Activated T-helper 17 cell treated with anti-CD3 and anti-CD28 coated beads, Interleukin-2, amount 50 U/mL, for 72 hours (primary cell): ENCODE measurements around the gene IL15RA. TPM values are rescaled to one million over a fixed set of nuclear protein-coding genes. Genes with fewer than 3 reads are reported as not detected.

Source experiments
- ATAC-seq: fragments of 150-1000 bp; cut with Tn5 transposase; replicated peaks from 2 replicates; pipeline ENCODE4 v1.10.0; 2021; ENCODE audit warnings: mild to moderate bottlenecking, moderate library complexity
- H3K27ac Mint-ChIP-seq: one replicate; pipeline ENCODE4 v1.8.0; 2022; ENCODE audit warnings: mixed read lengths
- H3K27me3 Mint-ChIP-seq: one replicate; pipeline ENCODE4 v1.8.0; 2022; ENCODE audit warnings: mixed read lengths
- H3K36me3 Mint-ChIP-seq: one replicate; pipeline ENCODE4 v1.8.0; 2022; ENCODE audit warnings: low read depth, mild to moderate bottlenecking, mixed read lengths
- H3K4me1 Mint-ChIP-seq: one replicate; pipeline ENCODE4 v1.8.0; 2022; ENCODE audit warnings: mixed read lengths
- H3K4me3 Mint-ChIP-seq: one replicate; pipeline ENCODE4 v1.8.0; 2022; ENCODE audit warnings: mild to moderate bottlenecking, mixed read lengths
- H3K9me3 Mint-ChIP-seq: one replicate; pipeline ENCODE4 v1.8.0; 2022; ENCODE audit warnings: mixed read lengths
- total RNA-seq, 2 donors: library from RNA; stranded (reverse); gene quantifications; one replicate each; pipeline ENCODE4 v1.2.3, GENCODE V29; 2022

IL15RA gene
- total RNA-seq, 2 donors from 2014 or later, result 25.5 to 28.2 TPM

GRCh38 chr10:5944389-5945189, 32.8 kb downstream of the IL15RA start:
- no peak overlapping the region for H3K27ac Mint-ChIP-seq

GRCh38 chr10:5943536-5943935, 33.8 kb downstream of the IL15RA start:
- H3K9me3 Mint-ChIP-seq, result no peaks in the 10 kb centered on the region
- H3K36me3 Mint-ChIP-seq, result peaks cover 4% of the 10 kb centered on the region
- ATAC-seq, result no peak
- peaks cover 11% of the 10 kb centered on the region for H3K4me1 Mint-ChIP-seq
- no peak overlapping the region for H3K4me3 Mint-ChIP-seq
- H3K27me3 Mint-ChIP-seq, result no peaks in the 10 kb centered on the region
- no peak overlapping the region for H3K27ac Mint-ChIP-seq

More at GRCh38 chr10:5944389-5945189, 32.8 kb downstream of the IL15RA start:
- Mint-ChIP-seq H3K27me3 (no peaks in the 10 kb centered on the region), H3K4me3 (peak overlapping the region; percentile 37), H3K9me3 (no peaks in the 10 kb centered on the region), H3K4me1 (peaks cover 11% of the 10 kb centered on the region), H3K36me3 (no peaks in the 10 kb centered on the region)
- no peak for ATAC-seq

- no peak for ATAC-seq
- Mint-ChIP-seq H3K27ac (no peak overlapping the region), H3K4me1 (peaks cover 11% of the 10 kb centered on the region), H3K4me3 (no peak overlapping the region), H3K9me3 (no peaks in the 10 kb centered on the region), H3K27me3 (no peaks in the 10 kb centered on the region), H3K36me3 (peaks cover 15% of the 10 kb centered on the region)
These were observed 34.9 kb downstream of the IL15RA start for GRCh38 chr10:5942474-5942873.

GRCh38 chr10:5942001-5942400, 35.3 kb downstream of the IL15RA start:
- no peaks in the 10 kb centered on the region for H3K27me3 Mint-ChIP-seq
- ATAC-seq, result no peak
- peaks cover 11% of the 10 kb centered on the region for H3K4me1 Mint-ChIP-seq
- peaks cover 19% of the 10 kb centered on the region for H3K36me3 Mint-ChIP-seq
- H3K4me3 Mint-ChIP-seq, result no peak overlapping the region
- H3K27ac Mint-ChIP-seq, result no peak overlapping the region
- no peaks in the 10 kb centered on the region for H3K9me3 Mint-ChIP-seq

- no peaks in the 10 kb centered on the region for H3K27me3 Mint-ChIP-seq
- H3K27ac Mint-ChIP-seq, result no peak overlapping the region
- no peak overlapping the region for H3K4me3 Mint-ChIP-seq
- ATAC-seq, result no peak
- peaks cover 23% of the 10 kb centered on the region for H3K36me3 Mint-ChIP-seq
- H3K9me3 Mint-ChIP-seq, result no peaks in the 10 kb centered on the region
- H3K4me1 Mint-ChIP-seq, result peaks cover 11% of the 10 kb centered on the region
These were observed 35.8 kb downstream of the IL15RA start for GRCh38 chr10:5941579-5941978.

GRCh38 chr10:5940807-5941218, 36.5 kb downstream of the IL15RA start:
- no peaks in the 10 kb centered on the region for H3K9me3 Mint-ChIP-seq
- H3K4me1 Mint-ChIP-seq, result peaks cover 8% of the 10 kb centered on the region
- H3K27me3 Mint-ChIP-seq, result no peaks in the 10 kb centered on the region
- no peak for ATAC-seq
- peaks cover 31% of the 10 kb centered on the region for H3K36me3 Mint-ChIP-seq
- H3K27ac Mint-ChIP-seq, result peak overlapping the region; percentile 2
- H3K4me3 Mint-ChIP-seq, result no peak overlapping the region

- H3K4me1 Mint-ChIP-seq, result peaks cover 5% of the 10 kb centered on the region
- H3K9me3 Mint-ChIP-seq, result no peaks in the 10 kb centered on the region
- peak overlapping the region; percentile 18 for H3K27ac Mint-ChIP-seq
- no peak for ATAC-seq
- H3K27me3 Mint-ChIP-seq, result no peaks in the 10 kb centered on the region
- H3K36me3 Mint-ChIP-seq, result peaks cover 55% of the 10 kb centered on the region
- no peak overlapping the region for H3K4me3 Mint-ChIP-seq
These were observed 39.1 kb downstream of the IL15RA start for GRCh38 chr10:5938291-5938690.

GRCh38 chr10:5937016-5937415, 40.3 kb downstream of the IL15RA start:
- Mint-ChIP-seq H3K9me3 (no peaks in the 10 kb centered on the region), H3K4me3 (no peak overlapping the region), H3K27me3 (no peaks in the 10 kb centered on the region), H3K4me1 (peaks cover 5% of the 10 kb centered on the region), H3K36me3 (peaks cover 64% of the 10 kb centered on the region), H3K27ac (no peak overlapping the region)
- no peak for ATAC-seq

GRCh38 chr10:5935628-5936027, 41.7 kb downstream of the IL15RA start:
- H3K27me3 Mint-ChIP-seq, result no peaks in the 10 kb centered on the region
- H3K36me3 Mint-ChIP-seq, result peaks cover 78% of the 10 kb centered on the region
- peaks cover under 1% of the 10 kb centered on the region for H3K4me1 Mint-ChIP-seq
- H3K4me3 Mint-ChIP-seq, result no peak overlapping the region
- no peaks in the 10 kb centered on the region for H3K9me3 Mint-ChIP-seq
- ATAC-seq, result no peak
- no peak overlapping the region for H3K27ac Mint-ChIP-seq

GRCh38 chr10:5933909-5934546, 43.3 kb downstream of the IL15RA start:
- H3K4me3 Mint-ChIP-seq, result no peak overlapping the region
- H3K36me3 Mint-ChIP-seq, result peaks cover 94% of the 10 kb centered on the region
- H3K27me3 Mint-ChIP-seq, result no peaks in the 10 kb centered on the region
- no peaks in the 10 kb centered on the region for H3K9me3 Mint-ChIP-seq
- H3K27ac Mint-ChIP-seq, result no peak overlapping the region
- ATAC-seq, result no peak
- no peaks in the 10 kb centered on the region for H3K4me1 Mint-ChIP-seq

- no peak overlapping the region for H3K4me3 Mint-ChIP-seq
- no peaks in the 10 kb centered on the region for H3K27me3 Mint-ChIP-seq
- H3K27ac Mint-ChIP-seq, result no peak overlapping the region
- H3K36me3 Mint-ChIP-seq, result peaks cover 95% of the 10 kb centered on the region
- H3K9me3 Mint-ChIP-seq, result no peaks in the 10 kb centered on the region
- H3K4me1 Mint-ChIP-seq, result no peaks in the 10 kb centered on the region
- ATAC-seq, result no peak
These were observed 45.0 kb downstream of the IL15RA start for GRCh38 chr10:5932345-5932744.

- H3K27me3 Mint-ChIP-seq, result no peaks in the 10 kb centered on the region
- ATAC-seq, result no peak
- no peak overlapping the region for H3K4me3 Mint-ChIP-seq
- H3K27ac Mint-ChIP-seq, result no peak overlapping the region
- H3K4me1 Mint-ChIP-seq, result no peaks in the 10 kb centered on the region
- H3K9me3 Mint-ChIP-seq, result no peaks in the 10 kb centered on the region
- peaks cover 94% of the 10 kb centered on the region for H3K36me3 Mint-ChIP-seq
These were observed 47.1 kb downstream of the IL15RA start for GRCh38 chr10:5930272-5930671.

- Mint-ChIP-seq H3K27me3 (no peaks in the 10 kb centered on the region), H3K9me3 (no peaks in the 10 kb centered on the region), H3K4me3 (no peak overlapping the region), H3K36me3 (peaks cover 95% of the 10 kb centered on the region), H3K4me1 (no peaks in the 10 kb centered on the region), H3K27ac (no peak overlapping the region)
- no peak for ATAC-seq
These were observed 47.9 kb downstream of the IL15RA start for GRCh38 chr10:5929442-5929841.

GRCh38 chr10:5927306-5927705, 50.0 kb downstream of the IL15RA start:
- H3K27ac Mint-ChIP-seq, result no peak overlapping the region
- H3K9me3 Mint-ChIP-seq, result no peaks in the 10 kb centered on the region
- no peaks in the 10 kb centered on the region for H3K4me1 Mint-ChIP-seq
- peaks cover 98% of the 10 kb centered on the region for H3K36me3 Mint-ChIP-seq
- no peak overlapping the region for H3K4me3 Mint-ChIP-seq
- no peak for ATAC-seq
- no peaks in the 10 kb centered on the region for H3K27me3 Mint-ChIP-seq

- Mint-ChIP-seq H3K4me1 (peaks cover 4% of the 10 kb centered on the region), H3K4me3 (no peak overlapping the region), H3K36me3 (peaks cover 98% of the 10 kb centered on the region), H3K27me3 (no peaks in the 10 kb centered on the region), H3K9me3 (no peaks in the 10 kb centered on the region), H3K27ac (peak overlapping the region; percentile 36)
- ATAC-seq, result no peak
These were observed 52.5 kb downstream of the IL15RA start for GRCh38 chr10:5924889-5925288.
